ENCODE measurements around the gene ZNF438. TPM values are rescaled to one million over a fixed set of nuclear protein-coding genes. Genes with fewer than 3 reads are reported as not detected.

ZNF438 gene
- polyA plus RNA-seq, 1 experiment = 5.0 TPM

GRCh38 chr10:31011017-31011664 is 20.5 kb downstream of the ZNF438 start:
- Histone ChIP-seq H3K4me3 (ENCODE audit: low read depth, low read length) (no peak overlapping the region), H3K27me3 (ENCODE audit: control insufficient read depth, insufficient read depth, low read length) (no peaks in the 10 kb centered on the region), H3K9me3 (ENCODE audit: control insufficient read depth, insufficient read depth, low read length) (peaks cover 6% of the 10 kb centered on the region; the same call in 1 of the 2 replicates), H3K27ac (ENCODE audit: low read depth, low read length) (peak overlapping the region; percentile 11)
- CTCF ChIA-PET = no interaction called here
- TF ChIP-seq CTCF (IDR thresholded peaks at IDR 0.05; ENCODE audit: low read depth, low read length) = no peak
- POLR2A ChIA-PET = no interaction called here
- DNase-seq (ENCODE audit: low read depth, low spot score) = no peak

DNA sequence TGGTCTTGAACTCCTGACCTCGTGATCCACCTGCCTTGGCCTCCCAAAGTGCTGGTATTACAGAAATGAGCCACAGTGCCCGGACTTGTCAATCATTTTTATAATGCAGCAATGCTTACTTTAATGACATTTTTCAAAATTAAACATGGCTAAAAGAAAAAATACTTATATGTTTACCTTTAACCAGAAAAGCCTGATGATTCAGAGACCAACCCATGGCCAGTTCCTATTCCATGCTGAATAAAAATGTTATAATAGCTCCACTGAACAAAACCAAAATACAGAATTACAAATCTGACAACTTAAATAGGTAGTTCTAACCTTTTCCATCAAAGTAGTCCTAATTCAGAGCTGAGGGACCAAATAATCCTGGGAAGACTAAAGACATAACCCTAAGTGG is 21.6 kb downstream of the ZNF438 start:
- DNase-seq (ENCODE audit: low read depth, low spot score) = no peak
- POLR2A ChIA-PET = no interaction called here
- Histone ChIP-seq H3K9me3 (ENCODE audit: control insufficient read depth, insufficient read depth, low read length) (peaks cover 6% of the 10 kb centered on the region; the same call in 1 of the 2 replicates), H3K27me3 (ENCODE audit: control insufficient read depth, insufficient read depth, low read length) (no peaks in the 10 kb centered on the region), H3K4me3 (ENCODE audit: low read depth, low read length) (no peak overlapping the region), H3K27ac (ENCODE audit: low read depth, low read length) (no peak overlapping the region)
- CTCF ChIA-PET = no interaction called here
- TF ChIP-seq CTCF (IDR thresholded peaks at IDR 0.05; ENCODE audit: low read depth, low read length) = no peak

GRCh38 chr10:31005895-31006294 is 25.8 kb downstream of the ZNF438 start:
- ChIA-PET POLR2A (no interaction called here), CTCF (interaction anchor here (0.9 kb wide), 1 partner anchor 11 kb away, joined by 3 read pairs; no protein-coding TSS in a partner anchor)

DNA sequence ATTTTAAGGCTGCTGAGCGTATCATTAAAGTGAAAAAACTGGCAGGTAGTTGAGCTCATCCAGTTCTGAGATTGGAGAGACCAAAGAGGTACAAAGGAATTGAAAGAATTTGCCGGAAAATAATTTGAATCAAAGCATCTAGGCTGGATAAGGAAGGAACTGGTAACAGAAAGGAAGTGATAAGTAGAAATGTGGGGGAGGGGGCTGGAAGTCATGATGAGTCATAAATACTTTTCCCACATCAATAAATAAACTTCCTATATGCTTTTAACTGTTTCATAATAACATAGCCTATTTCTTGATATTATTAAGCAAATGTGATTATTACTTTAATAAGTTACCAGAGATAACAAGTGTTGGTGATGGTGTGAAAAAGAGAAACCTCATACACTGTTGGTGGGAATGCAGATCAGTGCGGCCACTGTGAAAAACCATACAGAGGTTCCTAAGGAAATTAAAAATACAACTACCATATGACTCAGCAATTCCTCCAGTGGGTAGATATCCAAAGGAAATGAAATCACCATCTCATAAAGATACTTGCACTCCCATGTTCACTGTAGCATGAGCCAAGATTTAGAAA is 27.0 kb downstream of the ZNF438 start:
- Histone ChIP-seq H3K27ac (ENCODE audit: low read depth, low read length) (peak overlapping the region; percentile 62), H3K27me3 (ENCODE audit: control insufficient read depth, insufficient read depth, low read length) (no peaks in the 10 kb centered on the region), H3K9me3 (ENCODE audit: control insufficient read depth, insufficient read depth, low read length) (no peaks in the 10 kb centered on the region), H3K4me3 (ENCODE audit: low read depth, low read length) (no peak overlapping the region)
- ChIA-PET POLR2A (no interaction called here), CTCF (no interaction called here)
- DNase-seq (ENCODE audit: low read depth, low spot score) = peak; percentile 32
- no peak for TF ChIP-seq CTCF (IDR thresholded peaks at IDR 0.05; ENCODE audit: low read depth, low read length)

More at GRCh38 chr10:31005895-31006294, 25.8 kb downstream of the ZNF438 start:
- no peak for TF ChIP-seq CTCF (IDR thresholded peaks at IDR 0.05; ENCODE audit: low read depth, low read length)
- Histone ChIP-seq H3K27me3 (ENCODE audit: control insufficient read depth, insufficient read depth, low read length) (no peaks in the 10 kb centered on the region), H3K27ac (ENCODE audit: low read depth, low read length) (no peak overlapping the region), H3K9me3 (ENCODE audit: control insufficient read depth, insufficient read depth, low read length) (no peaks in the 10 kb centered on the region), H3K4me3 (ENCODE audit: low read depth, low read length) (no peak overlapping the region)
- DNase-seq (ENCODE audit: low read depth, low spot score) = no peak

- ChIA-PET CTCF (no interaction called here), POLR2A (no interaction called here)
- Histone ChIP-seq H3K27me3 (ENCODE audit: control insufficient read depth, insufficient read depth, low read length) (no peaks in the 10 kb centered on the region), H3K27ac (ENCODE audit: low read depth, low read length) (no peak overlapping the region), H3K4me3 (ENCODE audit: low read depth, low read length) (no peak overlapping the region), H3K9me3 (ENCODE audit: control insufficient read depth, insufficient read depth, low read length) (no peaks in the 10 kb centered on the region)
- TF ChIP-seq CTCF (IDR thresholded peaks at IDR 0.05; ENCODE audit: low read depth, low read length) = no peak
- DNase-seq (ENCODE audit: low read depth, low spot score) = no peak
These were observed 29.9 kb downstream of the ZNF438 start for GRCh38 chr10:31001740-31002139.
